Right ventricle myocardium inferior (tissue), 1 donor: ENCODE data around the gene GFI1. TPM values are rescaled to one million over a fixed set of nuclear protein-coding genes. Genes with fewer than 3 reads are reported as not detected.

ENCODE experiments used
- ATAC-seq: fragments of 200-7000 bp; cut with Tn5 transposase; one replicate; pipeline ENCODE4 v1.9.1; 2020; ENCODE audit warnings: mild to moderate bottlenecking, moderate library complexity
- DNase-seq: peaks from one replicate; pipeline ENCODE4 v3.0.0; 2021; ENCODE audit errors: missing footprints
- intact Hi-C: fragments of 100-400 bp; cut with DNase I; formaldehyde crosslinking; loops from one replicate; pipeline ENCODE4 v1.11.0; 2022
- total RNA-seq: library from RNA; stranded (reverse); fragmentation: NEBNext Ultra II Directional; extraction: Animal tissue kit (Norgen Biotek cat#: 25700); gene quantifications from one replicate; pipeline ENCODE4 v1.2.1, GENCODE V29; 2021
- donor health status: DM: no; HTN: yes; CAD: no; lungs with severe emphysema.

GFI1 gene
- total RNA-seq, 1 donor from 2014 or later: 0.08 TPM

- intact Hi-C loops: no loop called here
- DNase-seq (no peak), ATAC-seq (no peak)
These were observed 7.9 kb upstream of the GFI1 start for GRCh38 chr1:92494485-92495141.

DNA sequence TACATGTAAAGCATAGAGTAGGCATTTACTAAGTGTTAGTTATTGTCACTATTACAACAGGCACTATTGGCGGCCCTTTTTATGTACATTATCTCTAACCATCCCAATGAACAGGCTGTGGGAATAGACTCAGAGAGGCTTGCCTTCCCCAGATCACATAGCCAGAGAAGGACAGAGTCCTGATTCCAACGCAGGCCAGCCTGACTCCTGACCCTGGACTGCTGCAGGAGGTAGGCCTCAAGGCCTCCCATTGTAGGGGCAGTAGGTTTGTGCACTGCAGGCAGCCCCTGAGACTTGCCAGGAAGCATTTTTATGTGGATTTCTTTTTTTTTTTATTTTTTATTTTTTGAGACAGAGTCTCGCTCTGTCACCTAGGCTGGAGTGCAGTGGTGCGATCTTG is 6.4 kb upstream of the GFI1 start:
- no peak for ATAC-seq
- DNase-seq: no peak
- intact Hi-C loops: no loop called here

DNA sequence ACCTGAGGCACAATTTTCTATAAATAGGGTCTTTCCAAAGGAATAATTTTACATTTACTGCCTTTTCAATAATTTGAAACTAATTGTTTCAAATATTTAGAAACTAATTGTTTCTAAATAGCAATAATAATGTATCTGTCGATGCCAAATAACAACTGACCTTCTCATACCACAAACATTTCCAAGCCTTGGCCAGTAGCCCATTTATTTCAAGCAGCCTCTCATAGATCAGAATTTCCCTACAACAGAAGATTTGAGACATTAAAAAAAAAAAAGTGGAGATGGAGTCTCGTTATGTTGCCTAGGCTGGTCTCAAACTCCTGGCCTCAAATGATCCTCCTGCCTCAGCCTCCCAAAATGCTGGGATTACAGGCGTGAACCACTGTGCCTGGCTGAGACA is 2.1 kb upstream of the GFI1 start:
- intact Hi-C loops: no loop called here
- no peak for ATAC-seq
- no peak for DNase-seq

DNA sequence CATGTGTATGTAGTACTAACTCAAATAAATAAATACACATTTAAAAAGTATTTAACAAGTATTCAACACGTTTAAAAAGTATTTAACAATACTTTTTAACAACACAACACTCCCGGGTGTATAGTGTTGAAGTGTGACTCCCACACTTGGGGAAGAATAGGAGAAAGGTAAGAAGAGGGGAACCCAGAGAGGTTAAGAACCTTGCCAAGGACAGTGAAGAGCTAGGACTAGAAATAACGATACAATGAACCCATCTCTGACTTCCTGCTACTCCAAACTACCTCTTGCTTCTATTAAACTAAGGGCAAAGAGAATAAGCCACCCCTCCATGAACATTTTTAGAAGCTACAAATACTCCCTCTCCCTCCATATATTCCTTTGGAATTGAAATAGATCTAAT is 1.7 kb upstream of the GFI1 start:
- no peak for ATAC-seq
- intact Hi-C loops: no loop called here
- DNase-seq: no peak

GRCh38 chr1:92487078-92487605 is 417 bp upstream of the GFI1 start:
- intact Hi-C loops: no loop called here
- ATAC-seq (no peak), DNase-seq (no peak)

DNA sequence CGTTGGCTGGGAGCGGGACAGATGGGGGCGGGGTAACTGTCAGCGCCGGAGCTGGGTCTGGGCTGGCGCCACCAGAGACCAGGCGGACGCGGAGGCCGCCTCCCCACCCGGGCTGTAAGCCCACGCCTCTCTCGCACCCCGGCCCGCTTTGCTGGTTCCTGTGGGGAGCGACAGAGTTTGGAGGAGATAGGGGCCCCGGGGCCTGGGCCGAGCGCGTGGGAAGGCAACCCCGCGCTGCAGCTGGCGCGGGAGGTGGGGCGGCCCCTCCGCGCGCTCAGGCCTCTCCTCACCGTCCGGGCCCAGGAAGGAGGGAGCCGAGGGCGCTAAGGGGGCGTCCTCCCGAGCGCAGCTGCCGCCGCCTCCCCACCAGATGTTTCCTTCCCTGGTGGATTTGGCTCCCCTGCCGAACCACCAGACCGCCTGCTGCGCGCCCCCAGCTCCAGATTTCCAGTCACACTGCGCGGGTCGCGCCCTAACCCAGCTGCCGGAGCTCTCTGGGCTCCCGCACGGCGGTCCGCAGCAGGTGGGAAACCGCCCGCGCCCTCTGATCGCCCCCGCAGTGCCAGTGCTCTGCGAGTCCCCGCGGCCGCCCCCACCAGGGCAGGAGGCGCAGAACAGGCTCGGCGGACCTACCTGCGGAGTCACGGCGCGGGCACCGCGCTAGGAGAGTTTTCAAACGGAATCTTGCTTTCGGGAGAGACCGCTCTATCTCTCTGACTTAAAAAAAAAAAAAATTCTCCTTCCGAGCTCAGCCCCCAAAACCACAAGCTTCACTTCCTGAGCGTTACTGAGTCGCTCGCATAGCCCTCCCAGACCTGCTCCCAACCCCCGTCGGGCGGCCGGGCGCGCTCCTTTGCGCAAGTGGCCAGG is 1.1 kb downstream of the GFI1 start:
- peak; percentile 87 for DNase-seq
- ATAC-seq: no peak
- intact Hi-C loops: no loop called here

- peak; percentile 77 for DNase-seq
- intact Hi-C loops: no loop called here
- no peak for ATAC-seq
These were observed 2.0 kb downstream of the GFI1 start for GRCh38 chr1:92484472-92485380.

DNA sequence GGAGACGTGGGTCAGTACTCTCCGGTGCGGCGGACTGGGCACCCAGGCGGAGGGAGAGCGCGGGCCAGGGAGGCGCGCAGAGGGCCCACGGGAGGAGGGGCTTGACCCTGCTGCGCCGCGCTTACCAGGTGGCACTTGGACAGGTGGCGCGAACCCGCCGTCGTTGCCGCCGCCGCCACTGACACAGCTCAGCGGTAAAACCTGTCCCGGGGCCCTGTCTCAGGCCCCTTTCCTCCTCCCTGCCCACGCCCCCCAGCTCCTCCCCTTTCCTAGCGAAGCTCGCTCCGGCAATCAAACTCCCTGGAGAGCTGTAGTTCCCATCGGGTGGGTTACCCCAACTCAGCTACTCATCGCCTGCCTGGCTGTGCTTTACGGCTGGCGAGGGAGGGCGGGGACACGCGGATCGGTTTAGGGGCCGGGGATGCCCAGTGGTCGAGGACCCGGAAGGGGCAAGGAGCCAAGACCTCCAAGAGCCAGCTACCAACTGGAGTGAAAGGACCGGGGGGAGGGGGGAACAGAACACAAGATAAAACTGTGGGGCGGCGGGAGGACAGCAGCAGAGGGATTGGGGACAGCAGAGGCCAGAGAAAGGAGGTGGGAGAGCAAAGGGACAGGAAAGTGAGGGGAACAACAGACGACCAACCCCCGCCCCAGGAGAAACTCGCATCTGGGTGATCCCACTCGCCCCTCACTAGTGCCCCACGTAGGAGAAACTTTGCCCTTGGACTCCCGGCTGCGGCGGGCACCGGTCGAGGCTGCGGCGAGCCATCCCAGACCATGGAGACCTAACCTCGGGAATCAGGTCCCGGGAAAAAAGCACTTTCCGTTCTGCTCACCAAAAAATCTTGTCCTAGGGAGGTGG is 2.9 kb downstream of the GFI1 start:
- peak; percentile 77 for DNase-seq
- intact Hi-C loops: no loop called here

DNA sequence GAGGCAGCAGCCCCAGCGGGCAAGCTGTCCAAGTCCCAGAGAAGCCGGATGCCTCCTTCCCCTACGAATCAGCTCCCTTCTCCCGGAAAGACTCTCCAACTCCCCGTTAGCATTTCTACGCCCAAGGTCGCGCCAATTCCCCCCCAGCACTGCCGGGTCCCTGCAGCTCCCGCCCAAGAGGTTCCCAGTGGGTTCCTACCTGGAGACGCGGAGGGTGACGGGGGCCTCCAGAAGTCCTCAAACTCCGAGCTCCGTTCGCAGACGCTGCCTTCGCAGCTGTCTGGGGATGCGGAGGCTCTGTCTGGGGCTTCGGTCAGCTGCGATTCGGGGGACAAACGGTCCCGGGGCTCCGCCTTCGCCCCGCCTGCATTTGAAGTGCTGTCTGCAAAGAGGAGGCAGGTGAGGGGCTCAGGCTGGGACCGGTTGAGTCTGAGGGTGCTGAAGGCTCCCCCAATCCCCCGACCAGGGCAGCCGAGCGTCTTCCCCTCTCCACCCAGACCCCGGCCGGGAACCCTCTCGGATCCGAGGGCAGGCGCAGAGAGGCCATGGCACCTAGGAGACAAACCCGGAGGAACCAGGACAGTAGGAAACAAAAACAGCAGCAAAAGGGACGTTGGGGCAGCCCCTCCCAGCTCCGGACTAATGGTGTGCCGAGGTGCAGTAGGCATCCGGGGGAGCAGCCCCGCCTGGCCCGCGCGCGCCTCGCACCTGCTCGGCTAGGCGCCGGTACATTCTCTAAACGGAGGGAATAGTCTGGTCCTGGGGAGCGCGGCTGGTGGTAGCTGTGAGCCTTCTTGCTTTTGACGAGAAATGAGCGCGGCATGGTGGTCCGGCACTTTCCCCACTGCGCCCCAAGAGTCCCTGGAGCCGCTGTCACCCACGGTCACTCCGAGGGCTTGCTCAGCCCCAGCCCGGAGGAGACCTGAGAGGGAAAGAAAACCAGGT is 3.8 kb downstream of the GFI1 start:
- no peak for ATAC-seq
- peak; percentile 72 for DNase-seq
- intact Hi-C loops: no loop called here

More for the DNA sequence above, 2.9 kb downstream of the GFI1 start:
- ATAC-seq: no peak

- ATAC-seq (no peak), DNase-seq (peak; percentile 69)
- intact Hi-C loops: no loop called here
These were observed 4.6 kb downstream of the GFI1 start for GRCh38 chr1:92481971-92482664.

- DNase-seq (no peak), ATAC-seq (no peak)
- intact Hi-C loops: no loop called here
These were observed 5.2 kb downstream of the GFI1 start for GRCh38 chr1:92481599-92481925.

DNA sequence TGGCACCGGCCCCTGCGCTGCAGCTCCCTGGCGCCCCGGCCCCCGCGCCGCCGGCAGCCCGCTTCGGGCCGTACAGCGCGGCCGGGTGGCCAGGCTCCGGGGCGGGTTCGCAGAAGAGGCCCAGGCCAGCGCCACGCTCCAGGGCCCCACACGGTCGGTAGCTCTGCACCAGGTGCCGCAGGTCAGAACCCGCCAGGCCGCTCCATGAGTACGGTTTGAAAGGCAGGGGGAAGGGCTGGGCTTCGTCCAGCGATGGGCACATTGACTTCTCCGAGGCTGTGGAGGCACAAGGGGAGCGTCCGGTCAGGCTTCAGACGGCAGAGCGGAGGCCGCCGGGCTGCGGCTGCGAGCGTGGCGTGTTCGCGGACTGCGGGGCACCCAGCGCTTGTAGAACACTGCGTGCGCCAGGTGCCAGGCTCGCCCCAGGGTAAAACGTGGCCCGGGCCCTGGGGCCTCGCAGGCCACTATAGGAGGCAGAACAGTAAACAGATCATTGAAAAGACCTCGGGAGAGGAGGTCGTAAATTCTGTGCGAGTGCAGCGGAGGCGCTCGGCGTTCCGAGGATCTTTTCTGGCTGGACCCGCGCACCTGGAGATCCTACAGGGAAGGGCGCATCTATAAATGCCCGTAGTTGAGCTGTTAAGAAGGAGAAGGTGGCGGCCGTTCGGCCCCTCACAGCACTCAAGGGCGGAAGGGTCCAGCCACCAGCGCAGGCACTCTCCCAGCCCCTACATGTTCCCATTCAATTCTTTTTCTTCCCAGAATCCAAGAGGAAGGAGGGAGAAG is 5.7 kb downstream of the GFI1 start:
- no peak for ATAC-seq
- no peak for DNase-seq
- intact Hi-C loops: no loop called here

DNA sequence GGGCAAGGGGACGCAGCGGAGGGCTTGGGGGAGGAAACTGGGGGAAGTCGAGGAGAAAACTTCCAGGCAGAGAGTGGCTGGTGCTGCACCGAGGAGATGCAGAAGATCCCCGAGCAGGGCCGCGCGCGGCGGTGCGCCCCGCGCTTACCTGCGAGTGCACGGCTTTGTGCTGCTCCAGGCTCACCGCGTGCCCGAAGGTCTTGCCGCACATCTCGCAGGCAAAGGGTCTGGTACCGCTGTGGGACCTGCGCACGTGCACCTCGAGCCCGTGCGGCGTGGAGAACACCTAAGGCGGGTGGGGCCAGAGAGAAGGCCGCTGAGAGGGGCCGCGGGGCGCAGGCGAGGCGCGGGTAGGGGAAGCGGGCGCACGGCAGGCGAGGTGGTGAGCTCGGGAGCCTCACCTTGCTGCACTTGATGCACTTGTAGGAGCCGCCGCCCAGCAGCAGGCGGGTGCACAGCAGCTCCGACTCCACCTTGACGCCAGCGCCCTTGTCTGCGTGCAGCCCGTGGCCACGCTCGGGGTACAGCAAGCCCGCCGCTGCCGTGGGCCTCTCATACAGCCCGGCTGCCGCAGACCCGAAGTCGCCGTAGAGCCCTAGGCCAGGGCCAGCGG is 6.4 kb downstream of the GFI1 start:
- ATAC-seq (no peak), DNase-seq (no peak)
- intact Hi-C loops: no loop called here

DNA sequence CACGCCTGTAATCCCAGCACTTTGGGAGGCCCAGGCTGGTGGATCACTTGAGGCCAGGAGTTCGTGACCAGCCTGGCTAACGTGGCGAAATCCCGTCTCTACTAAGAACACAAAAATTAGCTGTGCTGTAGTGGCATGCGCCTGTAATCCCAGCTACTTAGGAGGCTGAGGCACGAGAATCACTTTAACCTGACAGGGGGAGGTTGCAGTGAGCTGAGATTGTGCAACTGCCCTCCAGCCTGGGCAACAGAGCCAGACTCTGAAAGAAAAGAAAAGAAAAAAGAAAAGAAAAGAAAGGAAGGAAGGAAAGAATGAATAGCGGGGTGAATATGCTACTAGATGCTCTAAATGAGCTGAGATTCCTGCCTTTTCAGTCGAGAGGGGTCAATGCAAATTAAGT is 7.1 kb downstream of the GFI1 start:
- intact Hi-C loops: no loop called here
- ATAC-seq: no peak
- no peak for DNase-seq

DNA sequence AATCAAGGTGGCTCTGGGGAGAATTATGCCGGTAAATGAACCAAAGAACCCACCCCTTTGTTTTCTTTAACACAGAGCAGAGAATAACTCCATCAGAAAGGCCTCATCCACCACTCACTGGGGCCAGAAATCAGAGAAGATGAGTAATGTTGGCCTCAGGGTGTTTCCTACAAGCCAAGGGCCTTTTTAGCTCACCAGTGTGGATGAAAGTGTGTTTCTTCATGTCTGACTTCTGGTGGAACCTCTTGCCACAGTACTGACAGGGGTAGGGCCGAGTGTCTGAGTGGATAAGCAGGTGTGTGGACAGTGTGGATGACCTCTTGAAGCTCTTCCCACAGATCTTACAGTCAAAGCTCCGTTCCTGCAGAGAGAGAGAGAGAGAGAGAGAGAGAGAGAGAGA is 8.3 kb downstream of the GFI1 start:
- no peak for ATAC-seq
- no peak for DNase-seq
- intact Hi-C loops: no loop called here
